Endothelial cell of umbilical vein (primary cell): Measurements from ENCODE around the gene PFDN1. TPM values are rescaled to one million over a fixed set of nuclear protein-coding genes. Genes with fewer than 3 reads are reported as not detected.
"Not testable (repeated sequence)": the region's sequence is repeated elsewhere in the genome, so short reads cannot be mapped to it uniquely, and the experiment has no call there.

Source experiments
- BruUV-seq: library from RNA; stranded (reverse); fragments of 400-500 nt; replicated peaks from 2 replicates; lab custom pipeline; 2021; lab: Mats Ljungman, UMichigan
- CTCF ChIA-PET: fragments of 300-600, 350-600 bp; sonication (Branson Sonifier 250); formaldehyde crosslinking; loops from one replicate; lab custom pipeline; 2021; ENCODE audit warnings: antibody characterized with exemption, inconsistent platforms; lab: Charles Lee
- POLR2A ChIA-PET: fragments of 300-600, 350-600 bp; sonication (Branson Sonifier 250); formaldehyde crosslinking; loops from one replicate; lab custom pipeline; 2021; ENCODE audit warnings: antibody characterized with exemption, inconsistent platforms; lab: Charles Lee
- DNase-seq: peaks from one replicate; pipeline ENCODE4 v3.0.0-alpha.2; 2011; ENCODE audit warnings: low read depth, low spot score
- FAIRE-seq: peaks from 2 replicates; lab custom pipeline; 2011; peaks lifted over from hg19 to GRCh38; lab: Jason Lieb, UNC
- H2AFZ ChIP-seq: 2 replicates; pipeline ENCODE4 v1.6.0; 2012; ENCODE audit warnings: low read depth, low read length, control low read depth, inconsistent platforms
- H3K27ac ChIP-seq: 2 replicates; pipeline ENCODE4 v1.5.1; 2011; ENCODE audit warnings: low read depth, mild to moderate bottlenecking, control low read depth, low read length, moderate library complexity; ENCODE audit not compliant: insufficient read depth
- H3K27me3 ChIP-seq, 2 experiments: 2 replicates each; pipeline versions ENCODE4 v1.6.0 to v1.6.1; 2011; ENCODE audit warnings: low read length in 2 of 2, mixed read lengths in 1 of 2; ENCODE audit not compliant: control insufficient read depth in 2 of 2, insufficient read depth in 2 of 2
- H3K36me3 ChIP-seq, 2 experiments: 2 replicates in 1 of 2; 3 replicates in 1 of 2; pipeline ENCODE4 v1.5.1; 2011; ENCODE audit warnings: low read length in 2 of 2, mild to moderate bottlenecking in 1 of 2, moderate library complexity in 1 of 2; ENCODE audit not compliant: control insufficient read depth in 2 of 2, insufficient read depth in 2 of 2; ENCODE audit errors: extremely low read depth in 1 of 2
- H3K4me1 ChIP-seq: 3 replicates; pipeline ENCODE4 v1.5.1; 2011; ENCODE audit warnings: mild to moderate bottlenecking, low read length; ENCODE audit not compliant: control insufficient read depth, insufficient read depth; ENCODE audit errors: extremely low read depth
- H3K4me2 ChIP-seq: 2 replicates; pipeline ENCODE4 v1.6.1; 2011; ENCODE audit warnings: low read length, control low read depth, mixed read lengths; ENCODE audit not compliant: insufficient read depth
- H3K4me3 ChIP-seq, 3 experiments: fragments of 200-600 bp in 1 of 3; sonication (generic), shearing (Covaris generic) in 1 of 3; replicated peaks in 1 of 3; 2 replicates each; pipeline ENCODE4 v1.5.1; 2011 to 2016; ENCODE audit warnings: control low read depth in 3 of 3, low read length in 3 of 3, mild to moderate bottlenecking in 2 of 3, inconsistent platforms in 1 of 3, low read depth in 1 of 3, moderate library complexity in 1 of 3; ENCODE audit not compliant: insufficient read depth in 1 of 3
- H3K79me2 ChIP-seq: 2 replicates; pipeline ENCODE4 v1.6.0; 2012; ENCODE audit warnings: low read length, inconsistent platforms; ENCODE audit not compliant: control insufficient read depth, insufficient read depth
- H3K9ac ChIP-seq: replicated peaks from 2 replicates; pipeline ENCODE3; 2011; ENCODE audit warnings: low read length, control low read depth; ENCODE audit not compliant: insufficient read depth; ENCODE audit errors: extremely low read depth
- H3K9me1 ChIP-seq: replicated peaks from 3 replicates; pipeline ENCODE4 v1.6.0; 2011; ENCODE audit warnings: mild to moderate bottlenecking, low read length; ENCODE audit not compliant: control insufficient read depth, insufficient read depth; ENCODE audit errors: extremely low read depth
- H3K9me3 ChIP-seq: replicated peaks from 2 replicates; pipeline ENCODE4 v1.5.1; 2012; ENCODE audit warnings: low read length, inconsistent platforms; ENCODE audit not compliant: control insufficient read depth, insufficient read depth
- H4K20me1 ChIP-seq: replicated peaks from 2 replicates; pipeline ENCODE3; 2011; ENCODE audit warnings: mild to moderate bottlenecking, low read length; ENCODE audit not compliant: control insufficient read depth, insufficient read depth; ENCODE audit errors: extremely low read depth
- EZH2 ChIP-seq: IDR thresholded peaks from 2 replicates; pipeline ENCODE4 v1.6.1; 2012; ENCODE audit warnings: borderline replicate concordance, low read depth, mild to moderate bottlenecking, moderate library complexity, low read length, inconsistent platforms; ENCODE audit not compliant: severe bottlenecking
- FOS ChIP-seq: IDR thresholded peaks from 2 replicates; pipeline ENCODE4 v1.6.1; 2011; ENCODE audit warnings: mild to moderate bottlenecking, low read length, moderate library complexity, borderline replicate concordance; ENCODE audit not compliant: insufficient read depth
- GATA2 ChIP-seq: IDR thresholded peaks from 2 replicates; pipeline ENCODE4 v1.7.0; 2011; ENCODE audit warnings: low read depth, mild to moderate bottlenecking, moderate library complexity, mixed read lengths, low read length; ENCODE audit not compliant: insufficient read length, insufficient read depth
- JUN ChIP-seq: IDR thresholded peaks from 2 replicates; pipeline ENCODE4 v1.6.1; 2011; ENCODE audit warnings: borderline replicate concordance, low read depth; ENCODE audit not compliant: insufficient read length, insufficient read depth
- POLR2A ChIP-seq: IDR thresholded peaks from 2 replicates; pipeline ENCODE4 v1.6.1; 2012; ENCODE audit warnings: low read depth, mild to moderate bottlenecking, control low read depth, low read length
- dilution Hi-C: fragments of 300-500 bp; cut with MboI; formaldehyde crosslinking; loops from one replicate; pipeline ENCODE4 v1.15.0; 2019; ENCODE audit warnings: low sequenced_read_pairs; ENCODE audit not compliant: extremely low pct_ligation_motif_present
- intact Hi-C: fragments of 100-400 bp; cut with micrococcal nuclease; formaldehyde crosslinking; loops from one replicate; pipeline ENCODE4 v1.10.0; 2022
- polyA plus RNA-seq, 4 experiments: library from polyadenylated mRNA; depleted of rRNA in 3 of 4; stranded (reverse) in 3 of 4; unstranded in 1 of 4; fragments of >200 nt; gene quantifications; 2 replicates each; pipeline versions ENCODE4 v1.2.1 to v1.2.3, GENCODE V29; 2011 to 2012; ENCODE audit warnings: missing spikeins in 1 of 4
- total RNA-seq: library from RNA; stranded (reverse); gene quantifications from 2 replicates; pipeline ENCODE4 v1.2.3, GENCODE V29; 2021
- TF ChIP-seq, protein P1 (sequence below), 2 donors: IDR thresholded peaks; 1 replicate in 1 of 2; 2 replicates in 1 of 2; pipeline ENCODE4 v1.5.1; 2011; ENCODE audit warnings: low read length in 2 of 2, mild to moderate bottlenecking in 2 of 2, moderate library complexity in 2 of 2, control low read depth in 1 of 2, inconsistent platforms in 1 of 2, low read depth in 1 of 2; ENCODE audit not compliant: insufficient read depth in 1 of 2; ENCODE audit errors: extremely low read depth in 1 of 2
- TF ChIP-seq, protein P2 (sequence below): IDR thresholded peaks from 2 replicates; pipeline ENCODE4 v1.6.1; 2011; ENCODE audit not compliant: insufficient read depth, insufficient read length

The PFDN1 gene
- total and polyA plus RNA-seq, 2 donors (not counting 3 experiments of a cell fraction or from before 2014, with no cell fraction given) = 107 to 158 TPM

DNA sequence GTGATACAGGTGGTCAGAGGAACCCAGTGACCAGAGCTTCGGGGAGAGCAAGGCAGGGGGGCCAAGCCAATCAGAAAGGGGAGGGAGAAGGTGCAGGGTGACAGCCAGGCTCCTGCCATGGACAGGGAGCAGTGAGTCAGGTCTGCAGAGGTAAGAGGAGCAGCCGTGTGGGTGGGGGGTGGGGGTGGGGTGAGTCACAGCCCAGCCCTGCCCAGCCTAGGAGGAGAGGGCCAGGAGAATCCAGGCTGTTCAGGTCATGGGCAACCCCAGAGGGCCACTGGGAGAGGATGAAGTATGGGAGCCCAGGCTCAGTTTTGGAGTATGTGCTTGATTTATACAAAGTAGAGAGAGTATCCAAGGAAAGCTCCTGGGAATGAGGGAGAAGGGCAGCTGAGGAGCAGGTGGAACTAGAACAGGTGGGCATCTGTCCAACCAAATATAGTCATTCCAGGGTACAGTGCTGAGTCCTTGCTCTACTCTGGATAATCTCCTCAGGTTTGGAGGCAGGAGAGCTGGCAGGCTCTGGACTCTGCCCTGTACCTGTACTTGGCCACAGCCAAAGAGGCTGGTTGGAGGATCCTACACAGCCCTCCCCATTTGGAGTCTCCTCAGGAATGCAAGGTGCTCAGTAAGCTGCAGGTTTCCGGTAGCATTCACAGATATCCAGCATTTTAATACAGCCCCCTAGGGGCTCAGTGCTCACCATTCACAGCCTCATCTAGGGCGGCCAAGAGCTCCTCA lies 42.0 kb upstream of the PFDN1 start:
- H3K4me3 ChIP-seq = peak overlapping the region; percentile 72 to 86 (median 81)
- H3K36me3 ChIP-seq = peaks cover 3 to 9% of the 10 kb centered on the region in 2 experiments
- no peaks in the 10 kb centered on the region for H3K9me3 ChIP-seq
- no peaks in the 10 kb centered on the region for H4K20me1 ChIP-seq
- no peak for TF ChIP-seq POLR2A
- TF ChIP-seq, protein P1, sequence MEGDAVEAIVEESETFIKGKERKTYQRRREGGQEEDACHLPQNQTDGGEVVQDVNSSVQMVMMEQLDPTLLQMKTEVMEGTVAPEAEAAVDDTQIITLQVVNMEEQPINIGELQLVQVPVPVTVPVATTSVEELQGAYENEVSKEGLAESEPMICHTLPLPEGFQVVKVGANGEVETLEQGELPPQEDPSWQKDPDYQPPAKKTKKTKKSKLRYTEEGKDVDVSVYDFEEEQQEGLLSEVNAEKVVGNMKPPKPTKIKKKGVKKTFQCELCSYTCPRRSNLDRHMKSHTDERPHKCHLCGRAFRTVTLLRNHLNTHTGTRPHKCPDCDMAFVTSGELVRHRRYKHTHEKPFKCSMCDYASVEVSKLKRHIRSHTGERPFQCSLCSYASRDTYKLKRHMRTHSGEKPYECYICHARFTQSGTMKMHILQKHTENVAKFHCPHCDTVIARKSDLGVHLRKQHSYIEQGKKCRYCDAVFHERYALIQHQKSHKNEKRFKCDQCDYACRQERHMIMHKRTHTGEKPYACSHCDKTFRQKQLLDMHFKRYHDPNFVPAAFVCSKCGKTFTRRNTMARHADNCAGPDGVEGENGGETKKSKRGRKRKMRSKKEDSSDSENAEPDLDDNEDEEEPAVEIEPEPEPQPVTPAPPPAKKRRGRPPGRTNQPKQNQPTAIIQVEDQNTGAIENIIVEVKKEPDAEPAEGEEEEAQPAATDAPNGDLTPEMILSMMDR (IDR thresholded peaks at IDR 0.05; ENCODE audit: extremely low read depth in 1 of 2, insufficient read depth in 1 of 2, low read depth in 1 of 2, low read length in 2 of 2) = no peak
- TF ChIP-seq, protein P2, sequence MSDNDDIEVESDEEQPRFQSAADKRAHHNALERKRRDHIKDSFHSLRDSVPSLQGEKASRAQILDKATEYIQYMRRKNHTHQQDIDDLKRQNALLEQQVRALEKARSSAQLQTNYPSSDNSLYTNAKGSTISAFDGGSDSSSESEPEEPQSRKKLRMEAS = no peak
- TF ChIP-seq GATA2 = no peak
- no peak for TF ChIP-seq EZH2
- peak; percentile 24 for TF ChIP-seq FOS
- TF ChIP-seq JUN = no peak
- FAIRE-seq = no peak
- H3K27ac ChIP-seq = peak overlapping the region; percentile 81
- CTCF ChIA-PET = interaction anchor here (0.7 to 16.7 kb wide), 25 partner anchors 8 to 157 kb away, joined by 3 to 1214 read pairs (median 13); partner anchors contain the start of gene PFDN1
- no peaks in the 10 kb centered on the region for H3K9me1 ChIP-seq
- peak overlapping the region; percentile 92 for H3K4me2 ChIP-seq
- peaks cover 58% of the 10 kb centered on the region for H3K4me1 ChIP-seq
- no peak overlapping the region for H2AFZ ChIP-seq
- BruUV-seq = no TSS peak
- intact Hi-C loops (no loop called here), dilution Hi-C loops (no loop called here)
- H3K9ac ChIP-seq = peak overlapping the region; percentile 85
- no peak for DNase-seq
- H3K79me2 ChIP-seq = peaks cover 56% of the 10 kb centered on the region
- POLR2A ChIA-PET = interaction anchor here (0.6 to 3.5 kb wide), 8 partner anchors 16 to 236 kb away, joined by 5 to 112 read pairs (median 16); partner anchors contain the start of gene PFDN1
- H3K27me3 ChIP-seq = no peaks in the 10 kb centered on the region

DNA sequence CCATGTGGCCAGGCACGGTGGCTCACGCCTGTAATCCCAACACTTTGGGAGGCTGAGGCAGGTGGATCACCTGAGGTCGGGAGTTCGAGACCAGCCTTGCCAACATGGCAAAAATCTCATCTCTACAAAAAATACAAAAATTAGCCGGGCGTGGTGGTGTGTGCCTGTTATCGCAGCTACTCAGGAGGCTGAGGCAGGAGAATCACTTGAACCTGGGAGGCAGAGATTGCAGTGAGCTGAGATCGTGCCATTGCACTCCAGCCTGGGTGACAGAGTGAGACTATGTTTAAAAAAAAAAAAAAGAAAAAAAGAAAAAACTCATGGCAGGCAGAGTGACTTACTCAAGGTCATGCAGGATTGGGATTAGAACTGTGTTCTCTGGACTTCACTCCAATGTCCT lies 40.9 kb upstream of the PFDN1 start:
- Histone ChIP-seq H3K27ac (peak overlapping the region; percentile 81), H3K4me1 (peaks cover 55% of the 10 kb centered on the region), H3K36me3 (peaks cover 4 to 14% of the 10 kb centered on the region in 2 experiments), H3K79me2 (peaks cover 63% of the 10 kb centered on the region)
- H3K9me1 ChIP-seq, DNase-seq, intact Hi-C loops, FAIRE-seq, H4K20me1 ChIP-seq, H3K4me2 ChIP-seq, dilution Hi-C loops, BruUV-seq, H3K9ac ChIP-seq, H2AFZ ChIP-seq, H3K9me3 ChIP-seq, H3K4me3 ChIP-seq, H3K27me3 ChIP-seq: not testable (repeated sequence)
- ChIA-PET CTCF (interaction anchor here (0.7 to 16.7 kb wide), 7 partner anchors 15 to 98 kb away, joined by 3 to 1214 read pairs (median 39); no protein-coding TSS in a partner anchor), POLR2A (interaction anchor here (3.5 kb wide), 1 partner anchor 32 kb away, joined by 33 read pairs; no protein-coding TSS in a partner anchor)
